ENCODE measurements around the gene CDC20B. TPM values are rescaled to one million over a fixed set of nuclear protein-coding genes. Genes with fewer than 3 reads are reported as not detected.
"Not testable (repeated sequence)": the region's sequence is repeated elsewhere in the genome, so short reads cannot be mapped to it uniquely, and the experiment has no call there.

CDC20B gene
- total and polyA plus RNA-seq, 4 experiments from 2014 or later = not detected

DNA sequence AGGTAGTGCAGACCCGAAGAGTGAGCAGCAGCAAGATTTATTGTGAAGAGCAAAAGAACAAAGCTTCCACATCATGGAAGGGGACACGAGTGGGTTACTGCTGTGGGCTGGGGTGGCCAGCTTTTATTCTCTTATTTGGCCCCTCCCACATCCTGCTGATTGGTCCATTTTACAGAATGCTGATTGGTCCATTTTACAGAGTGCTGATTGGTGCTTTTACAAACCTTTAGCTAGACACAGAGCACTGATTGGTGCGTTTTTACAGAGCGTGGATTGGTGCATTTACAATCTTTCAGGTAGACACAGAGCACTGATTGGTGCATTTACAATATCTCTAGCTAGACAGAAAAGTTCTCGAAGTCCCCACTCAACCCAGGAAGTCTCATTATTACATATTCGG, 82.0 kb downstream of the CDC20B start:
- H3K4me3 ChIP-seq (ENCODE audit: low read length in 2 of 2); H3K9me3 Mint-ChIP-seq; H3K36me3 Mint-ChIP-seq; H3K9me3 ChIP-seq (ENCODE audit: control insufficient read depth in 1 of 2, low read length in 2 of 2); H3K27me3 ChIP-seq (ENCODE audit: insufficient read depth, low read length); H3K27ac ChIP-seq (ENCODE audit: low read depth, low read length); H3K27ac Mint-ChIP-seq; H3K27me3 Mint-ChIP-seq; H3K4me3 Mint-ChIP-seq; H3K36me3 ChIP-seq (ENCODE audit: insufficient read depth, low read length); intact Hi-C loops (cut with micrococcal nuclease); DNase-seq: not testable (repeated sequence)
- H3K4me1 ChIP-seq (ENCODE audit: insufficient read depth, low read length) = peaks cover 32% of the 10 kb centered on the region
- ChIA-PET POLR2A (ENCODE audit: partially characterized antibody) (interaction anchor here (0.9 to 1.6 kb wide), 3 partner anchors 11 to 147 kb away, joined by 3 to 5 read pairs (median 3); partner anchors contain the start of gene GZMA), CTCF (ENCODE audit: partially characterized antibody) (interaction anchor here (1.1 to 1.8 kb wide), 3 partner anchors 14 to 147 kb away, joined by 3 to 8 read pairs (median 4); no protein-coding TSS in a partner anchor)
- H3K4me1 Mint-ChIP-seq = peaks cover 30 to 63% (median 43%) of the 10 kb centered on the region in 4 donors

DNA sequence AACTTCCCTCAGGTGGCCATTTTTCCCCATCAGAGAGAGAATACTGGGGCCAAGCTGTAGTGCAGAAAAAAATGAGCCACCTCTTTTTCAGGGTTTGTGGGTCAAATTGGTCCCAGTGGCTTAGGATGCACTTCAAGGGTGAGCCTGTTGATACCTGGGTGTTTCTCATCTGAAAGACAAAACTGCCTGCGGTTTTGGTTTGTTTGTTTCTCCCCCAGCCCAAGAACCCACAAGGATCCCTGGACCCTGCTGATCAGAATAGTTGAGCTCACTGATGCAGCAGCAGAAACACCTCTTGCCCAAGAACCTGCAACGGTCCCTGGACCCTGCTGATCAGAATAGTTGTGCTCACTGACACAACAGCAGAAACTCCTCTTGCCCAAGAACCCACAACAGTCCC, 83.7 kb downstream of the CDC20B start:
- DNase-seq; H3K9me3 ChIP-seq (ENCODE audit: control insufficient read depth in 1 of 2, low read length in 2 of 2); H3K27me3 ChIP-seq (ENCODE audit: insufficient read depth, low read length); H3K27ac ChIP-seq (ENCODE audit: low read depth, low read length); H3K36me3 Mint-ChIP-seq; intact Hi-C loops (cut with micrococcal nuclease); H3K36me3 ChIP-seq (ENCODE audit: insufficient read depth, low read length); CTCF ChIA-PET (ENCODE audit: partially characterized antibody); H3K4me3 Mint-ChIP-seq; H3K9me3 Mint-ChIP-seq; H3K27ac Mint-ChIP-seq; H3K27me3 Mint-ChIP-seq; H3K4me3 ChIP-seq (ENCODE audit: low read length in 2 of 2): not testable (repeated sequence)
- H3K4me1 ChIP-seq (ENCODE audit: insufficient read depth, low read length) = peaks cover 15% of the 10 kb centered on the region
- POLR2A ChIA-PET (ENCODE audit: partially characterized antibody) = interaction anchor here (2.3 kb wide), 1 partner anchor 13 kb away, joined by 5 read pairs; the partner anchor contains the start of gene GZMA
- peaks cover 15 to 51% (median 27%) of the 10 kb centered on the region in 4 donors for H3K4me1 Mint-ChIP-seq

DNA sequence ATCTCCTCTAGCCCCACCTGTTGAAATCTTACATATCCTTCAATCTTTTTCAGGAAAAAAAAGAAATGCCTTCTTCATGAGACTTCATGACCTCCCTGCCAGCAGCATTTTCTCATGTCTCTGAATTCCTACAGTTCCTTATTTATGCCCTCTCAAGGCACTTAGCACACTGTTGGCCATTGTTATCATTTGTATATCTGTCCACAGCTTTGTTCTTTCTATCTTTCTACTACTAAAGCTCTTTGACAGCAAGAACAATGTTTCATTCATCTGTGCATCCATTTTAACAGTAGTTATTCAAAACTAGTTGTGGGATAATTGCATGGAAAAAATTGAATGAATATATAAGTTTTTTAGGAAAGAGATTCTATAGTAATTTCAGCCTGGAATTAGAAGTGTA, 91.4 kb downstream of the CDC20B start:
- H3K27me3 ChIP-seq (ENCODE audit: insufficient read depth, low read length) = no peaks in the 10 kb centered on the region
- peaks cover 2 to 9% (median 8%) of the 10 kb centered on the region in 4 donors for H3K4me1 Mint-ChIP-seq

DNA sequence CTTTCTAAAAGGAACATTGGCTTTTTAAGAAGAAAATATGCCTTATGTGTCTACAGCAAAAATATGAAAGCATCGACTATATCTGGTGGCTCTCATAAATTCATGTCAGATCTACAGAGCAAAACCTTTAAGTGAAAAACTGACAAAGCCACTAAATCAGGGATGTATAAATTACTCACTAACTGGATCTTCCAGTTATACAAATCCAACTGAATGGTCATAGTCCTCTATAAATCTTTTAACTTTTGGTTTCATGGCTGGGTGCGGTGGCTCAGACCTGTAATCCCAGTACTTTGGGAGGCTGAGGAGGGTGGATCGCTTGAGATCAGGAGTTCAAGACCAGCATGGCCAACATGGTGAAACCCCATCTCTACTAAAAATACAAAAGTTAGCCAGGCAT, 99.8 kb downstream of the CDC20B start:
- peaks cover 39% of the 10 kb centered on the region for H3K4me1 ChIP-seq (ENCODE audit: insufficient read depth, low read length)
- peak overlapping the region in 7 of 8 donors; percentile 8 to 84 (median 64) for H3K4me3 Mint-ChIP-seq
- no peaks in the 10 kb centered on the region for H3K36me3 ChIP-seq (ENCODE audit: insufficient read depth, low read length)
- POLR2A ChIA-PET (ENCODE audit: partially characterized antibody) = interaction anchor here (0.8 to 2.2 kb wide), 5 partner anchors 12 to 36 kb away, joined by 3 to 16 read pairs (median 9); no protein-coding TSS in a partner anchor
- peaks cover 0 to 5% (median 0%) of the 10 kb centered on the region in 8 donors for H3K9me3 Mint-ChIP-seq
- H3K27me3 Mint-ChIP-seq = no peaks in the 10 kb centered on the region
- no peak for DNase-seq
- H3K4me1 Mint-ChIP-seq = peaks cover 25 to 47% (median 30%) of the 10 kb centered on the region in 4 donors
- intact Hi-C loops (cut with micrococcal nuclease) = loop anchor here (2.0 to 5.0 kb wide), 2 partner anchors 24 to 71 kb away; no protein-coding TSS in a partner anchor
- peak overlapping the region; percentile 68 to 88 (median 80) for H3K27ac Mint-ChIP-seq
- no peak overlapping the region for H3K4me3 ChIP-seq (ENCODE audit: low read length in 2 of 2)
- no peaks in the 10 kb centered on the region for H3K36me3 Mint-ChIP-seq
- no peaks in the 10 kb centered on the region for H3K27me3 ChIP-seq (ENCODE audit: insufficient read depth, low read length)
- no peaks in the 10 kb centered on the region for H3K9me3 ChIP-seq (ENCODE audit: control insufficient read depth in 1 of 2, low read length in 2 of 2)
- peak overlapping the region; percentile 17 for H3K27ac ChIP-seq (ENCODE audit: low read depth, low read length)
- CTCF ChIA-PET (ENCODE audit: partially characterized antibody) = interaction anchor here (1.4 to 2.2 kb wide), 3 partner anchors 12 to 23 kb away, joined by 3 to 9 read pairs (median 8); no protein-coding TSS in a partner anchor

More for the DNA sequence above, 91.4 kb downstream of the CDC20B start:
- CTCF ChIA-PET (ENCODE audit: partially characterized antibody) = no interaction called here
- Histone ChIP-seq H3K4me3 (ENCODE audit: low read length in 2 of 2) (no peak overlapping the region), H3K36me3 (ENCODE audit: insufficient read depth, low read length) (no peaks in the 10 kb centered on the region), H3K4me1 (ENCODE audit: insufficient read depth, low read length) (no peaks in the 10 kb centered on the region), H3K9me3 (ENCODE audit: control insufficient read depth in 1 of 2, low read length in 2 of 2) (no peaks in the 10 kb centered on the region), H3K27ac (ENCODE audit: low read depth, low read length) (no peak overlapping the region)
- intact Hi-C loops (cut with micrococcal nuclease) = no loop called here
- peaks cover 0 to 2% of the 10 kb centered on the region in 2 donors for H3K36me3 Mint-ChIP-seq
- H3K27me3 Mint-ChIP-seq = peaks cover 0 to 1% of the 10 kb centered on the region in 2 donors
- DNase-seq = no peak
- no peak overlapping the region for H3K4me3 Mint-ChIP-seq
- POLR2A ChIA-PET (ENCODE audit: partially characterized antibody) = interaction anchor here (0.7 to 3.4 kb wide), 2 partner anchors 10 to 15 kb away, joined by 3 to 9 read pairs; no protein-coding TSS in a partner anchor
- peak overlapping the region in 2 of 7 donors; percentile 13 to 46 for H3K27ac Mint-ChIP-seq
- peaks cover 0 to 12% (median 0%) of the 10 kb centered on the region in 8 donors for H3K9me3 Mint-ChIP-seq

DNA sequence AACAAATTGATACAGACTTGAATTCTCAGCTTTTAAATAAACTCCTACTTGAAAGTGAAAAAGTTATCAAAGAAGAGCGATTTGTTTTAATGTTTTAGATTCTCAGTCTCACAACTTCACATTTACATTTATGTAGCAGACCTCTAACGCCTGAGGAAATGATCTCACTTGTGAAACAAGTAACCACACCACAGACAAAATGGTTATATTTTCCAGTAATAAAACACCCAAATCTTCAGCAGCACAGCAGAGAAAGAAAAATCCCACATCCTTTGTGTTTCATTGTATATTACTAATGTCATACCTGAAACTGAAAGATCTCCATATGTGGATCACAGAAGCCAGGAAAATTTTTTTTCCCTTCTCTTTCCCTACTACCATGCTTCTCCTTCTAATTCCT, 100.3 kb downstream of the CDC20B start:
- no peaks in the 10 kb centered on the region for H3K36me3 ChIP-seq (ENCODE audit: insufficient read depth, low read length)
- Mint-ChIP-seq H3K36me3 (no peaks in the 10 kb centered on the region), H3K27ac (peak overlapping the region; percentile 20 to 88 (median 78)), H3K9me3 (peaks cover 0 to 5% (median 0%) of the 10 kb centered on the region in 8 donors), H3K27me3 (no peaks in the 10 kb centered on the region), H3K4me1 (peaks cover 25 to 48% (median 30%) of the 10 kb centered on the region in 4 donors), H3K4me3 (peak overlapping the region; percentile 8 to 84 (median 56))
- peak in 4 of 5 donors; percentile 38 to 59 (median 44) for DNase-seq
- H3K4me1 ChIP-seq (ENCODE audit: insufficient read depth, low read length) = peaks cover 39% of the 10 kb centered on the region
- intact Hi-C loops (cut with micrococcal nuclease) = loop anchor here (2.0 to 5.0 kb wide), 2 partner anchors 24 to 70 kb away; no protein-coding TSS in a partner anchor
- ChIA-PET CTCF (ENCODE audit: partially characterized antibody) (interaction anchor here (0.9 to 1.9 kb wide), 4 partner anchors 10 to 129 kb away, joined by 3 to 6 read pairs (median 4); no protein-coding TSS in a partner anchor), POLR2A (ENCODE audit: partially characterized antibody) (interaction anchor here (0.7 to 2.1 kb wide), 5 partner anchors 11 to 1620 kb away, joined by 3 to 14 read pairs (median 4); no protein-coding TSS in a partner anchor)
- peak overlapping the region; percentile 17 for H3K27ac ChIP-seq (ENCODE audit: low read depth, low read length)
- no peaks in the 10 kb centered on the region for H3K9me3 ChIP-seq (ENCODE audit: control insufficient read depth in 1 of 2, low read length in 2 of 2)
- no peak overlapping the region for H3K4me3 ChIP-seq (ENCODE audit: low read length in 2 of 2)
- H3K27me3 ChIP-seq (ENCODE audit: insufficient read depth, low read length) = no peaks in the 10 kb centered on the region

DNA sequence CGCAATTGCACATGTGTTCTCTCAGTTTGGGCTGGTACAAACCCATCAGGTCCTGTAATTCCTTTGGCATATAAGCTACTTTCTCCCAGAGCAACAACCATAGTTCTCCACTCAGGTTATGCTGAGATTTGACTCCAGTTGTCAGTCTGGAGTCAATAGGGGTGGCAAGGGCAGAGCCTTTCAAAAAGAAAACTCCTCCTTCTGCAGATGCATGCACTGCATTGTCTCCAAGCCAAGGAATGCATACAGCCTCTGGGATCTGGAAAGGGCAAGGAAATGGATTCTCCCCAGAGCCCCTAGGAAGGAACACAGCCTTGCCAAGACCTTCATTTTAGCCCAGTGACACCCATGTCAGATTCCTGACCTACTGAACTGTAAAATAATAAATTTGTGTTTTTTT, 101.6 kb downstream of the CDC20B start:
- DNase-seq = no peak
- H3K9me3 ChIP-seq (ENCODE audit: control insufficient read depth in 1 of 2, low read length in 2 of 2) = no peaks in the 10 kb centered on the region
- peaks cover 39% of the 10 kb centered on the region for H3K4me1 ChIP-seq (ENCODE audit: insufficient read depth, low read length)
- no peaks in the 10 kb centered on the region for H3K27me3 Mint-ChIP-seq
- peak overlapping the region in 2 of 8 donors; percentile 37 to 50 for H3K4me3 Mint-ChIP-seq
- intact Hi-C loops (cut with micrococcal nuclease) = loop anchor here (5.0 kb wide), 1 partner anchor 69 kb away; no protein-coding TSS in a partner anchor
- peak overlapping the region in 1 of 7 donors; percentile 67 for H3K27ac Mint-ChIP-seq
- ChIA-PET CTCF (ENCODE audit: partially characterized antibody) (interaction anchor here (0.8 to 1.9 kb wide), 5 partner anchors 9 to 165 kb away, joined by 3 to 6 read pairs (median 4); no protein-coding TSS in a partner anchor), POLR2A (ENCODE audit: partially characterized antibody) (interaction anchor here (0.8 to 2.1 kb wide), 6 partner anchors 21 to 34 kb away, joined by 3 to 14 read pairs (median 6); no protein-coding TSS in a partner anchor)
- no peak overlapping the region for H3K4me3 ChIP-seq (ENCODE audit: low read length in 2 of 2)
- no peaks in the 10 kb centered on the region for H3K36me3 Mint-ChIP-seq
- no peak overlapping the region for H3K27ac ChIP-seq (ENCODE audit: low read depth, low read length)
- H3K4me1 Mint-ChIP-seq = peaks cover 30 to 60% (median 39%) of the 10 kb centered on the region in 4 donors
- no peaks in the 10 kb centered on the region for H3K27me3 ChIP-seq (ENCODE audit: insufficient read depth, low read length)
- H3K36me3 ChIP-seq (ENCODE audit: insufficient read depth, low read length) = no peaks in the 10 kb centered on the region
- H3K9me3 Mint-ChIP-seq = peaks cover 0 to 5% (median 0%) of the 10 kb centered on the region in 8 donors

DNA sequence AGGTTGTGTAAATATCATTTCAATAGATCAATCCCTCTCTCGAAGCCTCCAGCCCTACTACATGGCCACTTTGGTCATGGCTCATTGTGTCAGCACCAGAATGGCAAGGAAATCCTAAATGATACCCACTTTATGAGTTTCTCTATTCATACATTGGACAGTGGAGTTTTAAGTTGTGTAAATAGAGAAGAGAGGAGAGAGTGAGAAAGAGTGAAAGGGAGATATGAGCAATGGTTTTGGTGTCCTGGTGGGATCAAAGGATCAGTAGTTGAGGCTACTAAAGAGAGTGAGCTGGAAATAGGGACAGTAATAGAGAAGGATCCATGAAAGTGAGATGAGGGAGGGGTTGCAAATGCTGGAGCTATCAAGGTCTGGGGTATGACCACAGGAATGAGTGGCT, 102.0 kb downstream of the CDC20B start:
- Histone ChIP-seq H3K4me3 (ENCODE audit: low read length in 2 of 2) (no peak overlapping the region), H3K27ac (ENCODE audit: low read depth, low read length) (no peak overlapping the region), H3K9me3 (ENCODE audit: control insufficient read depth in 1 of 2, low read length in 2 of 2) (no peaks in the 10 kb centered on the region), H3K36me3 (ENCODE audit: insufficient read depth, low read length) (no peaks in the 10 kb centered on the region), H3K27me3 (ENCODE audit: insufficient read depth, low read length) (no peaks in the 10 kb centered on the region), H3K4me1 (ENCODE audit: insufficient read depth, low read length) (peaks cover 39% of the 10 kb centered on the region)
- intact Hi-C loops (cut with micrococcal nuclease) = loop anchor here (5.0 kb wide), 1 partner anchor 69 kb away; no protein-coding TSS in a partner anchor
- ChIA-PET CTCF (ENCODE audit: partially characterized antibody) (interaction anchor here (0.8 to 1.9 kb wide), 4 partner anchors 9 to 164 kb away, joined by 3 to 6 read pairs (median 4); no protein-coding TSS in a partner anchor), POLR2A (ENCODE audit: partially characterized antibody) (interaction anchor here (1.1 to 2.0 kb wide), 4 partner anchors 22 to 33 kb away, joined by 3 to 8 read pairs (median 6); no protein-coding TSS in a partner anchor)
- no peaks in the 10 kb centered on the region for H3K36me3 Mint-ChIP-seq
- peaks cover 32 to 63% (median 43%) of the 10 kb centered on the region in 4 donors for H3K4me1 Mint-ChIP-seq
- no peak for DNase-seq
- H3K27ac Mint-ChIP-seq = peak overlapping the region in 3 of 7 donors; percentile 12 to 69 (median 67)
- H3K9me3 Mint-ChIP-seq = peaks cover 0 to 5% (median 0%) of the 10 kb centered on the region in 8 donors
- H3K4me3 Mint-ChIP-seq = peak overlapping the region in 4 of 8 donors; percentile 4 to 50 (median 22)
- no peaks in the 10 kb centered on the region for H3K27me3 Mint-ChIP-seq
